Breast epithelium (tissue), 3 donors: ENCODE data around the gene PIGB.

ENCODE experiments used
- POLR2A ChIP-seq: fragments of 450-650 bp; IDR thresholded peaks from one replicate; pipeline ENCODE4 v1.6.1; 2016; ENCODE audit warnings: antibody characterized with exemption, mild to moderate bottlenecking, moderate library complexity
- POLR2AphosphoS5 ChIP-seq, 3 donors: sonication (generic); formaldehyde crosslinking; IDR thresholded peaks; one replicate each; pipeline ENCODE4 v1.6.1; 2017; ENCODE audit warnings: antibody characterized with exemption in 3 of 3
- TF ChIP-seq, protein P1 (sequence below), 3 donors: fragments of 450-650 bp; IDR thresholded peaks; one replicate each; pipeline ENCODE4 v1.5.1; 2016 to 2017; ENCODE audit warnings: antibody characterized with exemption in 3 of 3, mild to moderate bottlenecking in 3 of 3, moderate library complexity in 3 of 3

DNA sequence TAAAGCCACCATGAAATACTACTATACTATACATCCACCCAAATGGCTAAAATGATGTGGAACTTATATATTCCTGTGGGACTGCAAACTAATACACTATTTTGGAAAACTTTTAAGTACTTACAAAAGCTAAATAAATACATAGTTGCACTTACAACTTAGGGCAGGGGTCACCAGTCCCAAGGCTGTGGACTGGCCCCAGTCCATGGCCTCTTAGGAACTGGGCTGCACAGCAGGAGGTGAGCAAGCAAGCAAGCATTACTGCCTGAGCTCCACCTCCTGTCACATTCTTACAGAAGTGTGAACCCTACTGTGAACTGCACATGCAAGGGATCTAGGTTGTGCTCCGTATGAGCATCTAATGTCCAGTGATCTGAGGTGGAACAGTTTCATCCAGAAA is 18.1 kb downstream of the PIGB start:
- TF ChIP-seq, protein P1, sequence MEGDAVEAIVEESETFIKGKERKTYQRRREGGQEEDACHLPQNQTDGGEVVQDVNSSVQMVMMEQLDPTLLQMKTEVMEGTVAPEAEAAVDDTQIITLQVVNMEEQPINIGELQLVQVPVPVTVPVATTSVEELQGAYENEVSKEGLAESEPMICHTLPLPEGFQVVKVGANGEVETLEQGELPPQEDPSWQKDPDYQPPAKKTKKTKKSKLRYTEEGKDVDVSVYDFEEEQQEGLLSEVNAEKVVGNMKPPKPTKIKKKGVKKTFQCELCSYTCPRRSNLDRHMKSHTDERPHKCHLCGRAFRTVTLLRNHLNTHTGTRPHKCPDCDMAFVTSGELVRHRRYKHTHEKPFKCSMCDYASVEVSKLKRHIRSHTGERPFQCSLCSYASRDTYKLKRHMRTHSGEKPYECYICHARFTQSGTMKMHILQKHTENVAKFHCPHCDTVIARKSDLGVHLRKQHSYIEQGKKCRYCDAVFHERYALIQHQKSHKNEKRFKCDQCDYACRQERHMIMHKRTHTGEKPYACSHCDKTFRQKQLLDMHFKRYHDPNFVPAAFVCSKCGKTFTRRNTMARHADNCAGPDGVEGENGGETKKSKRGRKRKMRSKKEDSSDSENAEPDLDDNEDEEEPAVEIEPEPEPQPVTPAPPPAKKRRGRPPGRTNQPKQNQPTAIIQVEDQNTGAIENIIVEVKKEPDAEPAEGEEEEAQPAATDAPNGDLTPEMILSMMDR (IDR thresholded peaks at IDR 0.05), result no peak
- no peak for TF ChIP-seq POLR2AphosphoS5 (IDR thresholded peaks at IDR 0.05)
- no peak for TF ChIP-seq POLR2A
